Body of pancreas (tissue), 4 donors: ENCODE data around the gene PPP4R2.

Source experiments
- CTCF ChIP-seq, 7 experiments: fragments of 450-650 bp in 4 of 7; fragments of 200-600 bp in 3 of 7; sonication (generic) in 3 of 7; IDR thresholded peaks; one replicate each; pipeline ENCODE4 v1.5.1; 2016 to 2019; ENCODE audit warnings: antibody characterized with exemption in 7 of 7
- POLR2A ChIP-seq, 3 donors: fragments of 450-650 bp; IDR thresholded peaks; one replicate each; pipeline ENCODE4 v1.6.1; 2016; ENCODE audit warnings: antibody characterized with exemption in 3 of 3, mild to moderate bottlenecking in 2 of 3

- TF ChIP-seq CTCF (IDR thresholded peaks at IDR 0.05) = no peak
- no peak for TF ChIP-seq POLR2A (IDR thresholded peaks at IDR 0.05)
These were observed 102.3 kb downstream of the PPP4R2 start for GRCh38 chr3:73098873-73099272.
